Body of pancreas (tissue), 4 donors: ENCODE results near the gene CEACAM1. TPM values are rescaled to one million over a fixed set of nuclear protein-coding genes. Genes with fewer than 3 reads are reported as not detected.
"Not testable (repeated sequence)": the region's sequence is repeated elsewhere in the genome, so short reads cannot be mapped to it uniquely, and the experiment has no call there.

Source experiments
- ATAC-seq: fragments of 150-250 bp; one replicate; pipeline ENCODE4 v1.9.1; 2016
- DNase-seq, 4 donors: peaks; one replicate each; pipeline ENCODE4 v3.0.0-alpha.2; 2019
- H3K27ac ChIP-seq, 4 donors: fragments of 200-600 bp; sonication (generic); 1 replicate in 3 of 4; 2 replicates in 1 of 4; pipeline versions ENCODE4 v1.5.1 to v1.6.1; 2016 to 2019; ENCODE audit warnings: mild to moderate bottlenecking in 1 of 4, mixed read lengths in 1 of 4, moderate library complexity in 1 of 4
- H3K27me3 ChIP-seq, 2 donors: fragments of 200-600 bp; sonication (generic); one replicate each; pipeline ENCODE4 v1.6.0; 2016; ENCODE audit warnings: mild to moderate bottlenecking in 1 of 2
- H3K36me3 ChIP-seq, 2 donors: fragments of 200-600 bp; sonication (generic); replicated peaks in 1 of 2; 2 replicates each; pipeline ENCODE4 v1.5.1; 2016; ENCODE audit warnings: low read depth in 2 of 2; ENCODE audit not compliant: insufficient read depth in 1 of 2
- H3K4me1 ChIP-seq: fragments of 200-600 bp; sonication (generic); one replicate; pipeline ENCODE4 v1.6.0; 2016
- H3K4me3 ChIP-seq, 2 donors: fragments of 200-600 bp; sonication (generic); 1 replicate in 1 of 2; 2 replicates in 1 of 2; pipeline ENCODE4 v1.5.1; 2016 to 2019
- H3K9me3 ChIP-seq, 3 donors: fragments of 200-600 bp; sonication (generic); 1 replicate in 2 of 3; 2 replicates in 1 of 3; pipeline ENCODE4 v1.5.1; 2016
- CTCF ChIP-seq, 7 experiments: fragments of 450-650 bp in 4 of 7; fragments of 200-600 bp in 3 of 7; sonication (generic) in 3 of 7; IDR thresholded peaks; one replicate each; pipeline ENCODE4 v1.5.1; 2016 to 2019; ENCODE audit warnings: antibody characterized with exemption in 7 of 7
- POLR2A ChIP-seq, 3 donors: fragments of 450-650 bp; IDR thresholded peaks; one replicate each; pipeline ENCODE4 v1.6.1; 2016; ENCODE audit warnings: antibody characterized with exemption in 3 of 3, mild to moderate bottlenecking in 2 of 3
- WGBS, 2 donors: methylation state at CpG; one replicate each; pipeline ENCODE4 v1.1.5; 2017; 5-methylcytosine and 5-hydroxymethylcytosine counted together
- intact Hi-C: fragments of 100-400 bp; cut with DNase I; formaldehyde crosslinking; loops from one replicate; pipeline ENCODE4 v1.15.1; 2023
- total RNA-seq, 2 donors: library from RNA; depleted of rRNA; stranded (reverse); fragments of >200 nt; gene quantifications; one replicate each; pipeline ENCODE4 v1.1.0, GENCODE V29; 2016

Gene CEACAM1
- total RNA-seq, 2 donors from 2014 or later, result 1.8 to 2.3 TPM

- ATAC-seq (no peak), DNase-seq (peak in 1 of 4 donors; percentile 17)
- intact Hi-C loops, result no loop called here
Observed at GRCh38 chr19:42555317-42555716, 27.0 kb upstream of the CEACAM1 start.

DNA sequence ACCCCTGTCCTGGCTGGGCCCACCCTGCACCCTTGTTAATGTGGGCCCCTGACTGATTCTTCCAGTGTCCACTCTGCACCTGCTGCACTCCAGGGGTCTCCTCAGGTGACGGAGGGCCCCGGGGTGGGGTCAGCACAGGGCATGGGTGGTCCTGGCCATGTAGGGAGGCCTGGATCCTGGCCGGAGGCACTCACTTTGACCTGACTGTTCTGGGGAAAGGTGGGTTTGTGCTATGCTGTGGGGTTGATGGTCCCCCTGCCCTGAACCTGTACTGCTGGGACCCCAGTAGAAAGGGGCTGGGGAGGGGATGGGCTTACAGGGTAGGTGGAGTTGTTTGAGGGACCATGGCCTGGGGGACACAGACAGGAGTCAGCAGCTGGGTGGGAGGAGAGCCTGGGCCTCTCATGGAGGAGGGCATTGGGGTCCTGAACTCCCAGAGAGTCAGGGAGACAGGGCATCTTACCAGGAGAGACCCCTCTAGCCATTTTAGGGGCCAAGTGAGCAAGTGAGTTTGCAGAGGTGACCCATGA is 25.8 kb upstream of the CEACAM1 start:
- TF ChIP-seq CTCF (IDR thresholded peaks at IDR 0.05), result no peak
- no peak for TF ChIP-seq POLR2A (IDR thresholded peaks at IDR 0.05)
- Histone ChIP-seq H3K9me3 (no peaks in the 10 kb centered on the region), H3K4me1 (no peaks in the 10 kb centered on the region), H3K4me3 (no peak overlapping the region), H3K27ac (no peak overlapping the region), H3K36me3 (no peaks in the 10 kb centered on the region), H3K27me3 (no peaks in the 10 kb centered on the region)
- ATAC-seq (no peak), DNase-seq (no peak)
- 76% methylated on average over 3 of the region's 3 CpGs; no CpG with 5 or more reads in 1 of the 2 donors for WGBS, 2 donors
- intact Hi-C loops, result no loop called here

More at GRCh38 chr19:42555317-42555716, 27.0 kb upstream of the CEACAM1 start:
- H3K27me3 ChIP-seq, result no peaks in the 10 kb centered on the region
- TF ChIP-seq POLR2A (IDR thresholded peaks at IDR 0.05), result no peak
- TF ChIP-seq CTCF (IDR thresholded peaks at IDR 0.05), result no peak
- no peak overlapping the region for H3K27ac ChIP-seq
- no peaks in the 10 kb centered on the region for H3K4me1 ChIP-seq
- no peaks in the 10 kb centered on the region for H3K36me3 ChIP-seq
- H3K4me3 ChIP-seq, result no peak overlapping the region
- no peaks in the 10 kb centered on the region for H3K9me3 ChIP-seq
- 26 to 39% methylated on average over 5 of the region's 5 CpGs for WGBS, 2 donors

DNA sequence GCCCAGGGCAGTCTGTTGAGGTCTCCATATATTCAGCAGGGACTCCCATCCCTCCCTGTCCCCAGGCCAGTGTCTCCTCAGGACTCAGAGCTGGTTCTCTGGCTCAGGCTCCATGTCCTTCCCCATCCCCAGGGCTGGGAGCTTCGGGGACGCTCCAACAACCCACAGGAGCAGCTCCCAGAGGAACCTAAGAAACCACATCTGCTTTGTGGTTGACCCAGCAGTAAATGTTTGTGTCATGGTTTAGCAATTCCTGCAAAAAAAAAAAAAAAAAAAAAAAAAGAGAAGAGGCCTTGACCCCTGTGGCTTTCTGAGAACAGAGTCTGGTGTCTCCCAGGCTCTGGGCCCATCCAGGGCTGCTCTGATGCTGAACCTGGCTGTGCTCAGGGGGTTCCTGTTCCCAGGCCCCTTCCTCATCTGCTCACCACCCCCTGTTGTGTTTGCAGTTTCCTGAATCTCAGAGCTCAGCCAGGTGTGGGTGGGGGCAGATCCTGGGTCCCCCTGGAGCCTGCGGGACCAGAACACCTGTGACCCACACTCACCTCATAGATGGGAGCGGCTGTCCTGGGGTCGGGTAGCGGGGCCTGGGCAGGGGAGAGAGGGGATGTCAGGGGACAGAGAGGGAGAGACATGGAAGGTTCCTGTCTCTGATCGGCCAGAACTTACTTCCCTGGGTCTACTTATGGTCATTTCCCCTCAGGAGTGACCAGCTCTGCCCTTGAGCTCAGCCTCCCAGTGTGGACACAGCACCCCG is 25.2 kb upstream of the CEACAM1 start:
- Histone ChIP-seq H3K4me1 (no peaks in the 10 kb centered on the region), H3K36me3 (no peaks in the 10 kb centered on the region), H3K9me3 (no peaks in the 10 kb centered on the region), H3K27me3 (no peaks in the 10 kb centered on the region), H3K27ac (no peak overlapping the region), H3K4me3 (no peak overlapping the region)
- DNase-seq, result peak in 1 of 4 donors; percentile 43
- intact Hi-C loops, result no loop called here
- WGBS, 2 donors, result 46 to 58% methylated on average over 6 to 8 of the region's 8 CpGs
- no peak for ATAC-seq
- TF ChIP-seq CTCF (IDR thresholded peaks at IDR 0.05) (no peak), POLR2A (IDR thresholded peaks at IDR 0.05) (no peak)

GRCh38 chr19:42552086-42553065 is 24.1 kb upstream of the CEACAM1 start:
- Histone ChIP-seq H3K9me3 (no peaks in the 10 kb centered on the region), H3K36me3 (no peaks in the 10 kb centered on the region), H3K27ac (no peak overlapping the region), H3K4me3 (no peak overlapping the region), H3K27me3 (no peaks in the 10 kb centered on the region), H3K4me1 (no peaks in the 10 kb centered on the region)
- DNase-seq, result no peak
- 73 to 74% methylated on average over 7 to 8 of the region's 8 CpGs for WGBS, 2 donors
- intact Hi-C loops, result no loop called here
- ATAC-seq, result no peak
- TF ChIP-seq CTCF (IDR thresholded peaks at IDR 0.05) (no peak), POLR2A (IDR thresholded peaks at IDR 0.05) (no peak)

- not testable (repeated sequence) for H3K36me3 ChIP-seq
Observed at GRCh38 chr19:42550521-42550920, 22.2 kb upstream of the CEACAM1 start.

DNA sequence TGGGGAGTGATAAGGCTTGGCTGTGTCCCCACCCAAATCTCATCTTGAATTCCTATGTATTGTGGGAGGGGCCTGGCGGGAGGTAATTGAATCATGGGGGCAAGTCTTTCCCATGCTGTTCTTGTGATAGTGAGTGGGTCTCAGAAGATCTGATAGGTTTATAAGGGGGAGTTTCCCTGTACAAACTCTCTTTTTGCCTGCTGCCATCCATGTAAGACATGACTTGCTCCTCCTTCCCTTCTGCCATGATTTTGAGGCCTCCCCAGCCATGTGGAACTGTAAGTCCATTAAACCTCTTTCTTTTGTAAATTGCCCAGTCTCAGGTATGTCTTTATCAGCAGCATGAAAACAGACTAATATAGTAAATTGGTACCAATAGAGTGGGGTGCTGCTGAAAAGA is 20.8 kb upstream of the CEACAM1 start:
- H3K9me3 ChIP-seq, intact Hi-C loops, H3K4me3 ChIP-seq, H3K36me3 ChIP-seq, ATAC-seq, H3K4me1 ChIP-seq, H3K27me3 ChIP-seq, DNase-seq, H3K27ac ChIP-seq: not testable (repeated sequence)
- WGBS, 2 donors, result 90 to 100% methylated on average over 1 of the region's 1 CpG

More at GRCh38 chr19:42550521-42550920, 22.2 kb upstream of the CEACAM1 start:
- H3K4me3 ChIP-seq, H3K27ac ChIP-seq, DNase-seq, H3K4me1 ChIP-seq, H3K27me3 ChIP-seq, H3K9me3 ChIP-seq, ATAC-seq, intact Hi-C loops: not testable (repeated sequence)
- 86 to 87% methylated on average over 3 to 6 of the region's 6 CpGs for WGBS, 2 donors
